Transverse colon (tissue), 4 donors: ENCODE data around the gene ALS2.

Source experiments
- EP300 ChIP-seq: sonication (generic); formaldehyde crosslinking; IDR thresholded peaks from one replicate; pipeline ENCODE4 v1.6.1; 2017; ENCODE audit warnings: antibody characterized with exemption, low read depth
- POLR2A ChIP-seq: fragments of 450-650 bp; IDR thresholded peaks from one replicate; pipeline ENCODE4 v1.6.1; 2016; ENCODE audit warnings: antibody characterized with exemption, mild to moderate bottlenecking, moderate library complexity
- POLR2AphosphoS5 ChIP-seq, 3 donors: sonication (generic); formaldehyde crosslinking; IDR thresholded peaks; one replicate each; pipeline ENCODE4 v1.6.1; 2016; ENCODE audit warnings: antibody characterized with exemption in 3 of 3
- TF ChIP-seq, protein P1 (sequence below), 5 experiments: fragments of 200-600 bp in 3 of 5; fragments of 450-650 bp in 2 of 5; sonication (generic) in 3 of 5; IDR thresholded peaks; 1 replicate in 2 of 5; 2 replicates in 3 of 5; pipeline ENCODE4 v1.5.1; 2016 to 2017; ENCODE audit warnings: antibody characterized with exemption in 5 of 5, inconsistent platforms in 3 of 5, mild to moderate bottlenecking in 2 of 5, moderate library complexity in 1 of 5

DNA sequence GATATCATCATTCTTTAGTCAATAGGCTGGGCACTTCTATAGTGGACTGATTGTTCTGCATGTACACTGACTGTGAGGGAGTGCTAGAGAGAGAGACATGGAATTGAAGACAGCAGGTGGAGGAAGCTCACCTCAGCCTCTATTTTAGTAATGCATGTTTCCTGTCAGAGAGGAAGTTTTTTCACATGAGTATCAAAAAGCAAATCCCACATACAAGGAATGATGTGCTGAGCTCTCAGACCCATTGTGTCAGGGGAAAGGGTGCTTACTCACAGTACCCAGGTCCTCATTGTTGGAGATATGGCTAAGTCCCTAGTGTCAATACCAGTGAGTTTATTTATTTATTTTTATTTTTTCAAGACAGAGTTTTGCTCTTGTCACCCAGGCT, 15.7 kb upstream of the ALS2 start:
- TF ChIP-seq, protein P1, sequence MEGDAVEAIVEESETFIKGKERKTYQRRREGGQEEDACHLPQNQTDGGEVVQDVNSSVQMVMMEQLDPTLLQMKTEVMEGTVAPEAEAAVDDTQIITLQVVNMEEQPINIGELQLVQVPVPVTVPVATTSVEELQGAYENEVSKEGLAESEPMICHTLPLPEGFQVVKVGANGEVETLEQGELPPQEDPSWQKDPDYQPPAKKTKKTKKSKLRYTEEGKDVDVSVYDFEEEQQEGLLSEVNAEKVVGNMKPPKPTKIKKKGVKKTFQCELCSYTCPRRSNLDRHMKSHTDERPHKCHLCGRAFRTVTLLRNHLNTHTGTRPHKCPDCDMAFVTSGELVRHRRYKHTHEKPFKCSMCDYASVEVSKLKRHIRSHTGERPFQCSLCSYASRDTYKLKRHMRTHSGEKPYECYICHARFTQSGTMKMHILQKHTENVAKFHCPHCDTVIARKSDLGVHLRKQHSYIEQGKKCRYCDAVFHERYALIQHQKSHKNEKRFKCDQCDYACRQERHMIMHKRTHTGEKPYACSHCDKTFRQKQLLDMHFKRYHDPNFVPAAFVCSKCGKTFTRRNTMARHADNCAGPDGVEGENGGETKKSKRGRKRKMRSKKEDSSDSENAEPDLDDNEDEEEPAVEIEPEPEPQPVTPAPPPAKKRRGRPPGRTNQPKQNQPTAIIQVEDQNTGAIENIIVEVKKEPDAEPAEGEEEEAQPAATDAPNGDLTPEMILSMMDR (IDR thresholded peaks at IDR 0.05): no peak
- TF ChIP-seq POLR2AphosphoS5 (IDR thresholded peaks at IDR 0.05) (no peak), POLR2A (no peak), EP300 (no peak)
